GM23248 (cell line): ENCODE results near the gene DNAJB8. TPM values are rescaled to one million over a fixed set of nuclear protein-coding genes. Genes with fewer than 3 reads are reported as not detected.
A peak's percentile ranks its signal among the peaks of the same experiment; 100 is the strongest.

ENCODE experiments used
- DNase-seq: peaks from one replicate; pipeline ENCODE4 v3.0.0-alpha.2; 2015
- H2AFZ ChIP-seq: fragments of 200-600 bp; sonication (generic); 2 replicates; pipeline ENCODE4 v1.6.1; 2016; ENCODE audit warnings: antibody characterized with exemption
- H3F3A ChIP-seq: fragments of 200-600 bp; sonication (generic); 2 replicates; pipeline ENCODE4 v1.6.1; 2016; ENCODE audit warnings: mild to moderate bottlenecking, antibody characterized with exemption, mixed run types; ENCODE audit not compliant: insufficient read depth
- H3K27ac ChIP-seq: fragments of 200-600 bp; sonication (generic); 2 replicates; pipeline ENCODE4 v1.5.1; 2016; ENCODE audit warnings: mild to moderate bottlenecking
- H3K27me3 ChIP-seq: fragments of 200-600 bp; sonication (generic); replicated peaks from 2 replicates; pipeline ENCODE4 v1.6.1; 2016; ENCODE audit warnings: mild to moderate bottlenecking; ENCODE audit not compliant: insufficient read depth
- H3K36me3 ChIP-seq: fragments of 200-600 bp; sonication (generic); 2 replicates; pipeline ENCODE4 v1.6.1; 2016; ENCODE audit warnings: low read depth, mild to moderate bottlenecking
- H3K4me1 ChIP-seq: fragments of 200-600 bp; sonication (generic); 2 replicates; pipeline ENCODE4 v1.6.1; 2016; ENCODE audit warnings: mild to moderate bottlenecking; ENCODE audit not compliant: insufficient read depth
- H3K4me2 ChIP-seq: fragments of 200-600 bp; sonication (generic); one replicate; pipeline ENCODE4 v1.6.1; 2016; ENCODE audit warnings: mild to moderate bottlenecking; ENCODE audit not compliant: unreplicated experiment
- H3K4me3 ChIP-seq: fragments of 200-600 bp; sonication (generic); 2 replicates; pipeline ENCODE4 v1.5.1; 2016; ENCODE audit warnings: mild to moderate bottlenecking
- H3K79me2 ChIP-seq: fragments of 200-600 bp; sonication (generic); 2 replicates; pipeline ENCODE4 v1.6.1; 2016; ENCODE audit warnings: mild to moderate bottlenecking; ENCODE audit not compliant: insufficient read depth
- H3K9ac ChIP-seq: fragments of 200-600 bp; sonication (generic); 2 replicates; pipeline ENCODE4 v1.6.1; 2016; ENCODE audit warnings: mild to moderate bottlenecking
- H3K9me2 ChIP-seq: fragments of 200-600 bp; sonication (generic); 2 replicates; pipeline ENCODE4 v1.6.1; 2016; ENCODE audit warnings: mixed run types, mild to moderate bottlenecking, moderate library complexity; ENCODE audit not compliant: insufficient read depth
- H3K9me3 ChIP-seq: fragments of 200-600 bp; sonication (generic); one replicate; pipeline ENCODE4 v1.6.1; 2017; ENCODE audit warnings: low read depth
- H4K20me1 ChIP-seq: fragments of 200-600 bp; sonication (generic); 2 replicates; pipeline ENCODE4 v1.6.0; 2016; ENCODE audit not compliant: insufficient read depth
- EZH2 ChIP-seq: fragments of 200-600 bp; sonication (generic); IDR thresholded peaks from 2 replicates; pipeline ENCODE4 v1.6.1; 2018; ENCODE audit warnings: antibody characterized with exemption, mild to moderate bottlenecking; ENCODE audit not compliant: insufficient read depth, poor library complexity, severe bottlenecking
- EZH2phosphoT487 ChIP-seq: fragments of 200-600 bp; sonication (generic); IDR thresholded peaks from 2 replicates; pipeline ENCODE4 v1.6.1; 2018; ENCODE audit warnings: antibody characterized with exemption, moderate library complexity, mild to moderate bottlenecking, low read depth; ENCODE audit not compliant: insufficient read depth
- WGBS, 2 experiments: methylation state at CpG; one replicate each; pipeline ENCODE4 v1.1.6; 2015 to 2017; ENCODE audit warnings: low lambda C conversion rate in 2 of 2, low coverage in 1 of 2; ENCODE audit errors: missing lambda C conversion rate in 2 of 2; 5-methylcytosine and 5-hydroxymethylcytosine counted together
- in situ Hi-C: fragments of 300-500 bp; cut with MboI; formaldehyde crosslinking; loops from 2 replicates; pipeline ENCODE4 v1.15.0; 2020
- polyA plus RNA-seq: library from polyadenylated mRNA; unstranded; fragments of >200 nt; fragmentation: Nextera tagmentation; extraction: Ambion mirVana; gene quantifications from 2 replicates; pipeline ENCODE4 v1.2.1, GENCODE V29; 2016
- total RNA-seq: library from RNA; depleted of rRNA; stranded (reverse); fragments of >200 nt; shearing (Covaris generic); gene quantifications from 2 replicates; pipeline ENCODE4 v1.2.3, GENCODE V29; 2014

The DNAJB8 gene
- total and polyA plus RNA-seq, 2 experiments from 2014 or later: not detected

DNA sequence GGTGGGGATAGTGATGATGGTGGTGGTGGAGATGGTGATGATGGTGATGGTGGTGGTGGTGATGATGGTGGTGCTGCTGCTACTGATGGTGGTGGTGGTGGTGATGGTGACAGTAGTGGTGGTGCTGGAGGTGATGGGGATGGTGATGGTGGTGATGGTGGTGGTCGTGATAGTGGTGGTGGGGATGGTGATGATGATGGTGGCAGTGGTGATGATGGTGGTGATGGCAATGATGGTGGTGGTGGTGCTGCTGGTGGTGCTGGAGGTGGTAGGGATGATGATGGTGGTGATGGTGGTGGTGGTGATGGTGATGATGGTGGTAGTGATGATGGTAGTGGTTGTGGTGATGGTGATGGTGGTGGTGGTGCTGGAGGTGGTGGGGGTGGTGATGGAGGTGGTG is 21.3 kb downstream of the DNAJB8 start:
- Histone ChIP-seq H3K4me3 (no peak overlapping the region), H3K4me1 (no peaks in the 10 kb centered on the region), H4K20me1 (no peaks in the 10 kb centered on the region), H3K9me2 (no peaks in the 10 kb centered on the region), H3F3A (no peaks in the 10 kb centered on the region), H3K9me3 (no peaks in the 10 kb centered on the region), H3K27ac (no peak overlapping the region), H3K27me3 (no peaks in the 10 kb centered on the region), H3K79me2 (no peaks in the 10 kb centered on the region), H2AFZ (no peak overlapping the region), H3K36me3 (no peaks in the 10 kb centered on the region), H3K4me2 (no peak overlapping the region), H3K9ac (no peak overlapping the region)
- in situ Hi-C loops: no loop called here
- no peak for DNase-seq
- TF ChIP-seq EZH2 (no peak), EZH2phosphoT487 (no peak)
- WGBS, 2 experiments: 50 to 71% methylated on average over 1 of the region's 1 CpG

- in situ Hi-C loops: no loop called here
- DNase-seq: no peak
Measured at GRCh38 chr3:128443771-128444170, 22.9 kb downstream of the DNAJB8 start.

GRCh38 chr3:128442949-128443348 is 23.7 kb downstream of the DNAJB8 start:
- no peaks in the 10 kb centered on the region for H3K27me3 ChIP-seq
- H3F3A ChIP-seq: no peaks in the 10 kb centered on the region
- H2AFZ ChIP-seq: no peak overlapping the region
- no peak overlapping the region for H3K4me3 ChIP-seq
- H3K9ac ChIP-seq: no peak overlapping the region
- H4K20me1 ChIP-seq: no peaks in the 10 kb centered on the region
- no peaks in the 10 kb centered on the region for H3K9me2 ChIP-seq
- no peaks in the 10 kb centered on the region for H3K4me1 ChIP-seq
- no peak overlapping the region for H3K27ac ChIP-seq
- H3K9me3 ChIP-seq: no peaks in the 10 kb centered on the region
- H3K36me3 ChIP-seq: no peaks in the 10 kb centered on the region
- in situ Hi-C loops: no loop called here
- TF ChIP-seq EZH2phosphoT487: no peak
- TF ChIP-seq EZH2: no peak
- DNase-seq: no peak
- no peaks in the 10 kb centered on the region for H3K79me2 ChIP-seq
- 64 to 67% methylated on average over 6 of the region's 6 CpGs for WGBS, 2 experiments
- no peak overlapping the region for H3K4me2 ChIP-seq

More at GRCh38 chr3:128443771-128444170, 22.9 kb downstream of the DNAJB8 start:
- Histone ChIP-seq H3K4me3 (no peak overlapping the region), H3K4me1 (no peaks in the 10 kb centered on the region), H3K36me3 (no peaks in the 10 kb centered on the region), H3K9ac (no peak overlapping the region), H3K27ac (no peak overlapping the region), H3F3A (no peaks in the 10 kb centered on the region), H2AFZ (no peak overlapping the region), H4K20me1 (no peaks in the 10 kb centered on the region), H3K4me2 (no peak overlapping the region), H3K79me2 (no peaks in the 10 kb centered on the region), H3K27me3 (no peaks in the 10 kb centered on the region), H3K9me3 (no peaks in the 10 kb centered on the region), H3K9me2 (no peaks in the 10 kb centered on the region)
- WGBS, 2 experiments: 23 to 34% methylated on average over 3 of the region's 3 CpGs
- TF ChIP-seq EZH2phosphoT487: no peak
- TF ChIP-seq EZH2: no peak

- H3K27ac ChIP-seq: no peak overlapping the region
- in situ Hi-C loops: no loop called here
- no peaks in the 10 kb centered on the region for H3F3A ChIP-seq
- no peak for TF ChIP-seq EZH2
- TF ChIP-seq EZH2phosphoT487: no peak
- H3K36me3 ChIP-seq: no peaks in the 10 kb centered on the region
- no peaks in the 10 kb centered on the region for H3K9me2 ChIP-seq
- H3K9me3 ChIP-seq: no peaks in the 10 kb centered on the region
- no peaks in the 10 kb centered on the region for H3K4me1 ChIP-seq
- H3K4me3 ChIP-seq: no peak overlapping the region
- no peak overlapping the region for H3K4me2 ChIP-seq
- no peak overlapping the region for H2AFZ ChIP-seq
- H4K20me1 ChIP-seq: no peaks in the 10 kb centered on the region
- 61 to 70% methylated on average over 7 of the region's 7 CpGs for WGBS, 2 experiments
- H3K27me3 ChIP-seq: no peaks in the 10 kb centered on the region
- H3K79me2 ChIP-seq: no peaks in the 10 kb centered on the region
- H3K9ac ChIP-seq: no peak overlapping the region
- no peak for DNase-seq
Measured at GRCh38 chr3:128442070-128442469, 24.6 kb downstream of the DNAJB8 start.

GRCh38 chr3:128439226-128439625 is 27.5 kb downstream of the DNAJB8 start:
- H3K4me2 ChIP-seq: no peak overlapping the region
- H3K9me2 ChIP-seq: no peaks in the 10 kb centered on the region
- H2AFZ ChIP-seq: no peak overlapping the region
- no peaks in the 10 kb centered on the region for H4K20me1 ChIP-seq
- no peak overlapping the region for H3K27ac ChIP-seq
- TF ChIP-seq EZH2 (no peak), EZH2phosphoT487 (no peak)
- H3K4me3 ChIP-seq: no peak overlapping the region
- H3F3A ChIP-seq: no peaks in the 10 kb centered on the region
- peak; percentile 50 for DNase-seq
- no peaks in the 10 kb centered on the region for H3K36me3 ChIP-seq
- WGBS, 2 experiments: 16 to 17% methylated on average over 3 of the region's 3 CpGs
- no peaks in the 10 kb centered on the region for H3K79me2 ChIP-seq
- no peaks in the 10 kb centered on the region for H3K9me3 ChIP-seq
- in situ Hi-C loops: no loop called here
- H3K4me1 ChIP-seq: no peaks in the 10 kb centered on the region
- H3K9ac ChIP-seq: no peak overlapping the region
- no peaks in the 10 kb centered on the region for H3K27me3 ChIP-seq
